GM06990 (cell line): ENCODE results near the gene SNCB.

Experiments
- DNase-seq: peaks from one replicate; pipeline ENCODE4 v3.0.0-alpha.2; 2011; ENCODE audit not compliant: insufficient read length; ENCODE audit errors: extremely low read depth
- H3K27me3 ChIP-seq: replicated peaks from 2 replicates; pipeline ENCODE4 v1.6.0; 2011; ENCODE audit warnings: low read length; ENCODE audit not compliant: control insufficient read depth, insufficient read depth
- H3K36me3 ChIP-seq: 2 replicates; pipeline ENCODE4 v1.5.1; 2011; ENCODE audit warnings: low read length; ENCODE audit not compliant: control insufficient read depth, insufficient read depth
- H3K4me3 ChIP-seq: replicated peaks from 2 replicates; pipeline ENCODE4 v1.5.1; 2011; ENCODE audit warnings: low read depth, mild to moderate bottlenecking, control low read depth, low read length
- TF ChIP-seq, protein P1 (sequence below): IDR thresholded peaks from 2 replicates; pipeline ENCODE4 v1.5.1; 2011; ENCODE audit warnings: low read length, control low read depth, mild to moderate bottlenecking, inconsistent platforms; ENCODE audit not compliant: insufficient read depth, poor library complexity, severe bottlenecking

SNCB gene

DNA sequence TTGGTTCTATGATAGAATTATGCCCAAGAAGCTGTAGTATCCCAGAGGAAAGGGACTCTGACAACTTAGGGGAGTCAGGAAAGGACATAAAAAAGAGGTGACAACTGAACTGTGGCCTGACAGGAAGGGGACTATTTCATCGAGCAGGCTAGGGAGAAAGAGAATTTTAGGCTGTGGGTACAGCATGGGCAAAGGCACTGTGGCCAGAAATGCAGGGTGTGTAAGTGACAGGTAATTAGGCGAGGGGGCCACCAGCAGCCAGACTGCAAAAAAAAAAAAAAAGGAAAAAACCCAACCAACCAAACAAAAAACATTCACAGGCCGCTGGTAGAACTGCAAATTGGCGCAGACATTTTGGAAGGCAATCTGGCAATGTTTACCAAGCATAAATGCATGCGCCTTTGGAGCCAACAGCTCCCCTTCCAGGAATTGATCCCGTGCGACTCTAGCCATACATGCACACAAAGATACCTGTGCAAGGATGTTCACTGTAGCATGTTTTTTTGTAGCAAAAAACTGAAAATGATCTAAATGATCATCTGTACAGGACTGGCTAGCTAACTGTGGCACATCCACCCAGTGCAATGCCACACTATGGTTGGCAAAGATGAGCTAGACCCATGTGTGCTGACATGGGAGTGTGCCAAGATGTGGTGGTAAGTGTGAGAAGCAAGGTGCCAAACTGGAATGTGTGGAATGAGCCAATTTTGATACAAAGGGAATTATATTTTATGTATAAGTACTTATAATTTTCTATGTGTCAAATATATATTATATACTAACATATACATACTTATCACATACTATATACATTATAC lies 1.3 kb upstream of the SNCB start:
- TF ChIP-seq, protein P1, sequence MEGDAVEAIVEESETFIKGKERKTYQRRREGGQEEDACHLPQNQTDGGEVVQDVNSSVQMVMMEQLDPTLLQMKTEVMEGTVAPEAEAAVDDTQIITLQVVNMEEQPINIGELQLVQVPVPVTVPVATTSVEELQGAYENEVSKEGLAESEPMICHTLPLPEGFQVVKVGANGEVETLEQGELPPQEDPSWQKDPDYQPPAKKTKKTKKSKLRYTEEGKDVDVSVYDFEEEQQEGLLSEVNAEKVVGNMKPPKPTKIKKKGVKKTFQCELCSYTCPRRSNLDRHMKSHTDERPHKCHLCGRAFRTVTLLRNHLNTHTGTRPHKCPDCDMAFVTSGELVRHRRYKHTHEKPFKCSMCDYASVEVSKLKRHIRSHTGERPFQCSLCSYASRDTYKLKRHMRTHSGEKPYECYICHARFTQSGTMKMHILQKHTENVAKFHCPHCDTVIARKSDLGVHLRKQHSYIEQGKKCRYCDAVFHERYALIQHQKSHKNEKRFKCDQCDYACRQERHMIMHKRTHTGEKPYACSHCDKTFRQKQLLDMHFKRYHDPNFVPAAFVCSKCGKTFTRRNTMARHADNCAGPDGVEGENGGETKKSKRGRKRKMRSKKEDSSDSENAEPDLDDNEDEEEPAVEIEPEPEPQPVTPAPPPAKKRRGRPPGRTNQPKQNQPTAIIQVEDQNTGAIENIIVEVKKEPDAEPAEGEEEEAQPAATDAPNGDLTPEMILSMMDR = no peak
- no peak overlapping the region for H3K4me3 ChIP-seq
- DNase-seq = no peak
- H3K36me3 ChIP-seq = no peaks in the 10 kb centered on the region
- peaks cover 4% of the 10 kb centered on the region for H3K27me3 ChIP-seq

DNA sequence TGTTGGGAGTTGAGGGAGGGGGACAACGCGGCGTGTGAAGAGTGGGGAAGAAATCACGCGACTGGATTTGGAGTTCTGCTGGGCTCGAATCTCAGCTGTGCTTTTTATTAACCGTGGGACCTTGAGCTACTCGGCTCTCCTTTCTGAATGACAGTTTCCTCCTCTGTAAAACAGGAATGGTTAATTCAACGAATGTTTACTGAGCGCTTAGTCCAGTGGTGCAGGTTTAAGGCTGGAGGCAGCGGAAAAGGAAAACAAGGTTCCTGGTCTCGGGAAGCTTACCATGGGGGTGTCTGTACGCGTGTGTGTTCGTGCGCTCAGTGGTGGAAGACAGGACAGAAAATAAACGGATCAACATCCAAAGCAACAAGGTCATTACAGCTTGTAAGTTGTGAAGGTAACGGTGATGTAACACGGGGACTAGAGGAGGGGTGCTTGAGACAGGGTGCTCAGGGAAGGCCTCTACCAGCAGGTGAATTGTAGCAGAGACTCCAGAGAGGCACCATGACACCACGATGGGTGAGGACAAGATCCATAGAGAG lies 418 bp upstream of the SNCB start:
- peaks cover 4% of the 10 kb centered on the region for H3K27me3 ChIP-seq
- DNase-seq = no peak
- peak overlapping the region; percentile 43 for H3K4me3 ChIP-seq
- TF ChIP-seq, protein P1 = no peak
- H3K36me3 ChIP-seq = no peaks in the 10 kb centered on the region

- DNase-seq = no peak
- TF ChIP-seq, protein P1 = no peak
- H3K4me3 ChIP-seq = no peak overlapping the region
- peaks cover 5% of the 10 kb centered on the region for H3K27me3 ChIP-seq
- H3K36me3 ChIP-seq = no peaks in the 10 kb centered on the region
These were observed 949 bp downstream of the SNCB start for GRCh38 chr5:176629317-176629852.

GRCh38 chr5:176628406-176629228 lies 1.7 kb downstream of the SNCB start:
- no peak overlapping the region for H3K4me3 ChIP-seq
- TF ChIP-seq, protein P1 = no peak
- no peaks in the 10 kb centered on the region for H3K36me3 ChIP-seq
- DNase-seq = no peak
- peaks cover 5% of the 10 kb centered on the region for H3K27me3 ChIP-seq

DNA sequence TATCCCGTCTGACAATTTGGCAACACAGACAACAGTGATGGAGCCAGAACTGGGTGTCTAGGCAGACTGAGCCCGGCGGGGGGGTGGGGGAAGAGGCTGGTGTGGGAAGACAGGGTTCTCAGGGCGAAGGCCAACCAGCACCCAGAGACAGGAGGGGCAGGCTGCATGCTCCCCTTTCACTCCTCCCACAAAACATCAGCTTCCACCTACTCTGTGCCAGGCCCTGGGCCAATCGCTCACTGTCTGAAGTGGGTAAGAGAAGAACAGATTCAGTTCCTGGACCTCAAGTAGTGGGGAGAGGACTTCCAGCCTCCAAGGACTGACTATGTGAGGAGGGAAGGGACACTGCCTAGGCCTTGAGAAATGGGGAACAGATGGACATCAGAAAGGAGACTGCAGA lies 2.8 kb downstream of the SNCB start:
- TF ChIP-seq, protein P1 = no peak
- H3K27me3 ChIP-seq = peaks cover 5% of the 10 kb centered on the region
- DNase-seq = no peak
- H3K4me3 ChIP-seq = no peak overlapping the region
- H3K36me3 ChIP-seq = no peaks in the 10 kb centered on the region
